HUDEP-2 (cell line): ENCODE results near the gene STK11.

Source experiments
- DNase-seq, 76 experiments: peaks; one replicate each; lab custom pipeline; 2025; ENCODE audit not compliant: unreplicated experiment in 76 of 76; lab: John Stamatoyannopoulos, UW

The STK11 gene

DNA sequence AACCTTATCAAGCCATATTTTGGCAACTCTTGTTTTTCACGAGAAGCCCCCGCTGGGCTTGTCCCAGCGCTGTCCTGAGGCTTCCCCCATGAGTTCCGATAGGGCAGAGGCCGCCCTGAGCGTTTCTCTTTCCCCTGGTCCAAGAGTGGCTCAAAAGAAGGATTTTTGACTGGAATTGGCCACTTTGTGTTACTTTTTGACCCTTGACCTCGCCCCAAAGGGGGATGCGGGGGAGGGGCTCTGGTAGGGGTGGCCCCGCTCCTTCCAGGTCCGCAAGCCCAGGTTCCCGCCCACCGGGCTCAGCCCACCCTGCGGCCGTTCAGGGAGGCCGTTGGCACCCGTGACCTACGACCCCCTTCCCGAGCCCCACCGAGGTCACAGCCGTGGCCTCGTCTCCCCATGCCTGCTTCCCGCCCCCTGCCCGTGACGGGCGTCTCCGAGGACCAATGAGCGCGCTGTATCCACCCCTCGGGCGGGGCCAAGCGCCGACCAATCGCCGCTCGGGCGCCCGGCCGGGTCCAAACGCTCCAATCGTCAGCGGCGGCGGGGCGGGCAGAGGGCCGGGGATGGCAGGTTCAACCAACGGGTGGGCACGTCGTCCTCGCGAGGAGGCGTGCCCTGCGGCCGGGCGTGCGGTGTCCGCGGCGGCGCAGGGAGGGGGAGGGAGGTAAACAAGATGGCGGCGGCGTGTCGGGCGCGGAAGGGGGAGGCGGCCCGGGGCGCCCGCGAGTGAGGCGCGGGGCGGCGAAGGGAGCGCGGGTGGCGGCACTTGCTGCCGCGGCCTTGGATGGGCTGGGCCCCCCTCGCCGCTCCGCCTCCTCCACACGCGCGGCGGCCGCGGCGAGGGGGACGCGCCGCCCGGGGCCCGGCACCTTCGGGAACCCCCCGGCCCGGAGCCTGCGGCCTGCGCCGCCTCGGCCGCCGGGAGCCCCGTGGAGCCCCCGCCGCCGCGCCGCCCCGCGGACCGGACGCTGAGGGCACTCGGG, at the start of gene STK11:
TSS of gene STK11 (plus strand) at position 665 of the 986 bp plus-strand sequence. CDS start 1,136 bp downstream, outside the sequence.
- DNase-seq = peak in 75 of 76 experiments; percentile 90 to 100 (median 99)

GRCh38 chr19:1156305-1156801, 49.2 kb upstream of the STK11 start:
- DNase-seq = no peak

DNA sequence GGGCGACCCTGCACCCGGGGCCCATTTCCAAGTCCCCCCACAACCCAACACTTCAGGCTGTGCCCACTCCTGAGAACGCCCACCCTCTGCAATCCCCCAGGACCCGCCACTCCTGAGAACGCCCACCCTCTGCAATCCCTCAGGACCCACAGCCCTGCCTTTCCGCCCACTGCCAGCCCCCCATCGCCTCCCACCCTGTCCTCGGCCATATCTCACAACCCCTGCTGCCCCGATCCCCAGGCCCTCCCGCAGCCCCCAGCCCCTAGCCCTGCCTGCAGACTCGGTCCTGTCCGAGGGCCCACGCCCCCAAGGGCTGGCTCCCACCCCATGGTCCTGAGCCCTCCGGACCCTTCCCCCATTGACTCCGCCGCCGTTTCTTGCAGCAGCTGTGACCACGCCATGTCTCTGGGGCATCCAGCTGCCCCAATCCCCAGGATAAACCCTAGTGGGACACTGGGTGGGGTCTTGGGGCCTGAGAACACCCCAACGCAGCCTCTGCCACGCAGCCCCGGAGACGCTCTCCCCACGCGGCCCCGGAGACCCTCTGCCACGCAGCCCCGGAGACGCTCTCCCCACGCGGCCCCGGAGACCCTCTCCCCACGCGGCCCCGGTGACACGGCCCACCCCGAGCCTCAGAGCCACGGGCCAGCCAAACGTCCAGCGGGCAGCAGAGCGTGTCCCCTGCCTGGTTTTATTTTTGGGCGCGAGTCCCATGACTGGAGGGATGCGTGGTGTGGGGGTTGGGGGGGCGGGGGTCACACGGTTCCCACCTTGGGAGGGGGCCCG, 48.6 kb upstream of the STK11 start:
- no peak for DNase-seq

DNA sequence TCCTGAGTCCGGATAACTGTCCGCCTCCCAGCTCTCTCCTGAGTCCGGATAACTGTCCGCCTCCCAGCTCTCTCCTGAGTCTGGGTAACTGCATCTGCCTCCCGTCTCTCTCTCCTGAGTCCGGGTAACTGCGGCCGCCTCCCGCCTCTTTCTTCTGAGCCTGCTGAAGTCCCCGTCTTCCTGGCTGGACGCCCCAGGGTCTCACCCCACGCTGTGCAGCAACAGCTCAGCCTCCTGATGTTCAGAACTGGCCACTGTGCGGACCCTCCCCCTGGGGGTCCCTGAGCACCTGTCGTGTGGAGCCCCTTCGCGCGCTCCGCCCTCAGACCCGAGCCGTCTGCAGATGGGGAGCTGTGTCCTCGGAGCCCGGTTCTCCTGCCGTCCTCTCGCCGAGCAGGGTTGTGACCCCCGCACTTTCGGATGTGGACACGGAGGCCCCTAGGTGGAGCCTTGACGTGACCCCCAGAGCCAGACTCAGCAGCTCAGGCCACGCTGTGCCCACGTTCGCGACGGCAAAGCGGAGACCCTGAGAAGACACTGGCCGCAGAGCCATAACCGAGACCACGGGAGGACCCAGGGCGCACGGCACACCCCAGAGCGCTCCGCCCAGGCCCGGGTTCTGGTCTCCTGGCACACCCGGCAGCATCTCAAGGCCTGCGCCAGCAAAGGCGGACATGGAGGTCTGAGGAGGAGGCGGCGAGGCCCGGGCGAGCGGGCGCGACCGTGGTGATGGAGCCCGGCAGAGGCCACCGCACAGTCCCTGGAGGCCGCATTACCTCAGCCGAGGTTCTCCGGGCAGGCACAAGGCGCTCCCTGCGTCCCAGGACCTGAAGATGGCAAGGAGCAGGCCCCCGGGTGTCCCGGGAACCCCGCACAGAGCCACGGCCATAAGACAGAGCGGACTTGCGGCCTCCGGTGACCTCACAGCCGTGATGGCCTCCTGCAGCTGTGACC, 47.4 kb upstream of the STK11 start:
- DNase-seq = no peak

DNA sequence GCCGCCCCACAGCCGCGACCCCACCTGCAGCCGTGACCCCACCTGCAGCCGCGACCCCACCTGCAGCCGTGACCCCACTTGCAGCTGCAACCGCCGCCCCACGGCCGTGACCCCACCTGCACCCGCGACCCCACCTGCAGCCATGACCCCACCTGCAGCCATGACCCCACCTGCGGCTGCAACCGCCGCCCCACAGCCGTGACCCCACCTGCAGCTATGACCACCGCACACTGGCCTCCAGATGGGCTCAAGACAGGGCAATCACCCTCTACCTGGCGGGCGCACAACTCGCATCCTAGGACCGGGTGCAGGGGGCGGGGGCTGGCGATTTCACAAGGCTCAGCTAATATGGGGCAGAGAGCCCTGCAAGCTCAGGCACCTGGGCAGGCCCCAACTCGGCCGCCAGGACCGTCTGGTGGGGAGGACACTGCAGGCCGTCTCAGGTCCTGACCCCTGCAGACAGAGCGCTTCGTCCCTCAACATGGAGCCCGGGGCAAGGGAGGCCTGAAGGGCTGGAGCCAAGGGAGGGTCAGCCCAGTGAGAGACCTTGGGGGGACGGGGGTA, 46.6 kb upstream of the STK11 start:
- no peak for DNase-seq

- DNase-seq = no peak
Measured at GRCh38 chr19:1159864-1160595, 45.5 kb upstream of the STK11 start.

- DNase-seq = no peak
Measured at GRCh38 chr19:1161716-1162115, 43.9 kb upstream of the STK11 start.

DNA sequence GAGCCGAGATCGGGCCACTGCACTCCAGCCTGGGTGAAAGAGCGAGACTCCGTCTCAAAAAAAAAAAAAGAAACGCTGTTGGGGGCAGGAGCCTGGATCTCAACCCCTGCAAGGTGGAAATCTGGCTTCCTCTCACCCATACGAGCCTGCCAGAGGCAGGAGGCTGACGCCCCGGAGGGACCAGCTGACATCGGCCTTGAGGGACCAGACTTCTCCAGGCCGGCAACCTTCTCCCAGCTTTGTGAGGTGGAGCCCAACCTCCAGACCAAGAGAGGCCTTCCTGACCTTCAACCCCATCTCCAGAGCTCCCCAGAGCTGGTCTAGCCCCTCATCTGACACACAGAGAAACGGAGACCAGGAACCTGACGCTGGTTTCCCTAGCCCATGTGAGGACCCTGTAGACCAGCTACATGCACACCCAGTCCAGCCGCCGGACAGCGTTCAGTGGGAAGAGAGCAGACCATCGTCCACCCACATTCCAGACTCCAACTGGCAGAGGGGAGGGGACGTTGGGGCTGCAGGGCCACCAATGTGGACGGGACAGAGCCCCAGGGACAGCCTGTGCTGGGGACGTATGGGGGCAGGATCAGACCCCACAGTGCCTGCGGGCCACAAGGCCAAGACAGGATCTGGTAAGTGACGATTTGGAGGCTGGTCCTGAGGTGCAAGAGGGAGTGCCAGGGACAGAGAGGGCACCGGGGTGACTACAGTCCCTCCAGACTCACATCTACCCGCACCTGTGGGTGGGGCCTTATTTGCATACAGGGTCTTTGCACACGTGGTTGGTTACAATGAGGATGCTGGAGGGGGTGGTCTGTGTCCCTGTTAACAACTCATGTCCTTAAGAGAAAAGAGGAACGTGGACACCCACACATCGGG, 42.9 kb upstream of the STK11 start:
- no peak for DNase-seq

DNA sequence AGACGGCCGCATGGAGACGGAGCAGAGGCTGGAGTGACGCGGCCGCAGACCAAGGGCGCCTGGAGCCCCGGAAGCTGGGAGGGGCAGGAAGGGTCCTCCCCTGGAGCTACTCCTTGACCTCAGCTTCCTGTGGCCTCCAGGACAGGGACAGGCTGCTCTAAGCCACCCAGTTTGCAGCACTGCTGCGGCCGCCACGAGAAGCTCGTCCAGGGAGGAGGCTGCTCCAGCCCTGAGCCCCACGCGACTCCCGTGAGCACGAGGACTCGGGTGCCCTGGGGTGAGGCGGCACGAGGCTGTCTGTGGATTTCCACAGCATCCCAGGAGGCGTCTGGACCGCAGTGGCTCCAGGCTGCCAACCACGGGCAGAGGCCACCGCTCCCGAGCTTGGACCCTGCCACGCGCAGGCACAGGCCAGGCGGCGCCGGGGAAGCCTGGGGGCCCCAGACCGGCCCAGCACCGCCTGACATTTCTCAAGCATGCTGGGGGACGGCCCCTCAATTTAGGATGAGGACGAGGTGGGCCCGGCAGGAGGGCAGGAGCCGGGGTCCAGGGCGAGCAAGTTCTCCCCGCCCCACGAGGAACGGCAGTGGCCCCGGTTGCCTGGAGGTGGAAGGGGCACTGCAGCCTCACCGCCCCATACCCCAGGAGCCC, 42.2 kb upstream of the STK11 start:
- DNase-seq = no peak

DNA sequence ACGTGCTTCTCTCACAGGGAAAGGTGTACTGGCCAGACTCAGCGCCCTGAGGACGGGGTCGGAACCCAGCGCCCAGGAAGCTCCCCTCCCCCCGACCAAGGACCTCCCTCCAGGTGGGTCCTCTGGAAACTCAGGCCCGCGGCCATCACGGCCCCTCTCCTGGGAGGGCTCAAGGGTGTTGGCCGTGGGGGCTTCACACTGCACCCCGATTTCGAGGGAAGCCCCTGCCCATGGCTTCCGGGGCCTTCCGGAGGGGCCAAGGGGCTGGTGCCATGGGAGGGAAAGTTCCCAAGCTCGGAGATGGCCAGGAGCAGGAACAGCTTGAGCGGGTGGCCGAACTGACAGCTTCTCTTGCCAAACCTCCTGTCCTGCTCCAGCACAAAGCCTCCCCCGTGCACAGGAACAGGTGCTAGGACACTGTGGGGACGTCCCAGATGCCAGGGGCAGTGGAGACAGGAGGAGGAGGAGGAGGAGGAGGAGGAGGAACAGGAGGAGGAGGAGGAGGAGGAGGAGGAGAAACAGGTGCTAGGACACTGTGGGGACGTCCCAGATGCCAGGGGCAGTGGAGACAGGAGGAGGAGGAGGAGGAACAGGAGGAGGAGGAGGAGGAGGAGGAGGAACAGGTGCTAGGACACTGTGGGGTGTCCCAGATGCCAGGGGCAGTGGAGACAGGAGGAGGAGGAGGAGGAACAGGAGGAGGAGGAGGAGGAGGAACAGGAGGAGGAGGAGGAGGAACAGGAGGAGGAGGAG, 41.5 kb upstream of the STK11 start:
- DNase-seq = no peak

DNA sequence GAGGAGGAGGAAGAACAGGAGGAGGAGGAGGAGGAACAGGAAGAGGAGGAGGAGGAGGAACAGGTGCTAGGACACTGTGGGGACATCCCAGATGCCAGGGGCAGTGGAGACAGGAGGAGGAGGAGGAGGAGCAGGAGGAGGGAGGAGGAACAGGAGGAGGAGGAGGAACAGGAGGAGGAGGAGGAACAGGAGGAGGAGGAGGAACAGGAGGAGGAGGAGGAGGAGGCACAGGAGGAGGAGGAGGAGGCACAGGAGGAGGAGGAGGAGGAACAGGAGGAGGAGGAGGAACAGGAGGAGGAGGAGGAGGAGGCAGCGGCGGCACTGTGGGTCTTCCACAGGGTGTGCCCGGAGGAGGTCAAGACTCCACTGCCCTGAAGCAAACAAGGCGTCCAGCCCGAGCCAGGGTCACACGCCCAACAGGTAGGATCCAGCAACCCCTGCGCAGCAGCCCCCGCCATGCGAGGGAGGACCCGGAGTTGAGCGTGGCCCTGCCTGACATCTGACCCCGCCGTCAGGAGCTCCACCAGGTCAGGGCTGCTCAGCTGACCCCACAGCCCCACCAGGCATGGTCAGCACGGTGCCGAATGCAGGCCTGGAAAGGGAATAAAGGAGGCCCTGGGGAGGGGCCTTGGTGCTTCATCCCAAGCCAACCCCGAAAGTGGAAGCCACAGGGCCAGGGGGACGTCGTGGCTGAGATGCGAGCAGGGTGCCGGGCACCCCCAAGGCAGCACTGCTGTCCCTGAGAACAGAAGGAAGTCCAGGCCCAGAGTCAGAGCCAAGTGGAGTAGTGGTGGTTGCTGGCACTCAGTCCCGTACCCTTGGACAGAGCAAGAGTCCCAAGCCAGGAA, 40.7 kb upstream of the STK11 start:
- DNase-seq = no peak

- DNase-seq = no peak
Measured at GRCh38 chr19:1166872-1167573, 38.6 kb upstream of the STK11 start.

DNA sequence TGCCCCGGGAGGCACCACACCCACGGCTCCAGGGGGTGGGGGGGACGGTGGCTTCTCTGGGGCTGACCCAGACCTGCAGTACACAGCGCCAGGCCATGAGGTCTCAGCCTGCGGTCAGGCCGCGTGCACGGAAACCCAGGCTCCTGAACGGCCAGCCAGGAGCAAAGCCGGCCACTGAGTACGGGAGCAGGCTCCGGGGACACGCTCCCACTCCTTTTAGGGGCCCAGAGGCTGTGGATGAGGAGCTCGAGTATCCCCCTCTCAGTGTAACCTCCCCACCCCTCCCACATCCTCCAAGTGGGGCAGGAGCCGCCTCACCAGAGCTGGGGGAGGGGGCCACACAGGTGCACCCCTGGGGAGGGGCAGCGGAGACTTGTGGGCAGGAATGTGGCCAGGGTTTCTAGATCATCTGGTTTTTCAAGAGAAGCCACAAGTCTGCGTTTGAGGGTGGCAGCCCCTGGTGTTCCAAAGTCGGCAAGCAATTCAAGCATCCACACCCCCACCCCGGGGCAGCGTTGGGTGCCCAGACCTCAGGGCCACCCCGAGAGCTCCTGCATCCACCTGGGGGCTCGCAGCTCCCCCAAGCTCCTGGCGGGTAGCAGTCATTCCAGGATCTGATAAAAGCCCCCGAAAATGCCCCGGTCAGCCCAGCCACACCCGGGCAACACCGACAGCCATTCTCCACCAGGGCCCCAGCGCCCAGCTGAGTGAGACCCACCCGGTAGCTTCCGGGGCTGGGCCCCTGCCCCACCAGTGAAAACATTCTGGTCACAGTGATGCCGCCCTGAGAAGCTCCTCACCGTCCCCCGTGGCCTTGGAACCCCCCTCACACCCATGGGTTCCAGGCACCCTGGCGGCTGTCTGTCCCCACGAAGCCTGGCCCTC, 37.6 kb upstream of the STK11 start:
- no peak for DNase-seq

- peak in 2 of 76 experiments; percentile 3 to 25 for DNase-seq
Measured at GRCh38 chr19:1168572-1169410, 36.8 kb upstream of the STK11 start.
